ENCODE measurements around the gene ZNF804A. TPM values are rescaled to one million over a fixed set of nuclear protein-coding genes. Genes with fewer than 3 reads are reported as not detected.

Gene ZNF804A
- total and polyA plus RNA-seq, 2 of the 8 experiments (the other 6 are each of a cell fraction or from before 2014, with no cell fraction given) = 0.02 TPM; not detected in 1

DNA sequence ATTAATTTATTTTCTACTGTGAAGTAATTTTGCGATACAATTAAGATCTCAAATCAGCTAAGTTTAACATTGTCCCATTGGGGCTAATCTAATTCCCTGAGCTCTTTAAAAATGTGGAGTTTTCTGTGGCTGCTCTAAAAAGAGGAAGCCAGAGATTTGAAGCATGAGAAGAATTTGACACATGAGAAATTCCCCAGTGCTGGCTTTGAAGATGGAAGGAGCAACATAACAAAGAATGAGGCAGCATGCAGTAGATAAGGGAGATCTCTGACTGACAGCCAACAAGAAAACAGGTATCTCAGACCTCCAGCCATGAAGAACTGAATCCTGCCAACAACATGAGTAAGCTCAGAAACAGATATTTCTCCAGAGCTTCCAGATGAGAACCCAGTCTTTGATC, 308.4 kb downstream of the ZNF804A start:
- no peak overlapping the region for H4K91ac ChIP-seq (replicated peaks; ENCODE audit: insufficient read length, low read length)
- no peak overlapping the region for H4K5ac ChIP-seq (ENCODE audit: insufficient read length, low read depth, low read length)
- H2BK5ac ChIP-seq (ENCODE audit: low read depth, low read length) = no peak overlapping the region
- no peak for FAIRE-seq
- no peak overlapping the region for H2BK12ac ChIP-seq (ENCODE audit: low read depth, low read length)
- no peak overlapping the region for H3K4ac ChIP-seq (replicated peaks; ENCODE audit: insufficient read length, low read depth, low read length)
- H2AK5ac ChIP-seq (ENCODE audit: low read depth, low read length) = no peak overlapping the region
- no peaks in the 10 kb centered on the region for H3K27me3 ChIP-seq (replicated peaks in 1 of 4; ENCODE audit: control insufficient read depth in 3 of 4, extremely low read depth in 1 of 4, insufficient read depth in 3 of 4, low read length in 3 of 4)
- H3K23me2 ChIP-seq (ENCODE audit: low read depth, low read length) = no peaks in the 10 kb centered on the region
- no peak for TF ChIP-seq CHD1 (IDR thresholded peaks at IDR 0.05; ENCODE audit: low read depth, low read length)
- no peak for TF ChIP-seq BCL11A (IDR thresholded peaks at IDR 0.05; ENCODE audit: low read depth in 2 of 2, low read length in 2 of 2)
- no peak for TF ChIP-seq SP2 (IDR thresholded peaks at IDR 0.05; ENCODE audit: low read length)
- TF ChIP-seq EZH2 (IDR thresholded peaks at IDR 0.05; ENCODE audit: low read depth, low read length, severe bottlenecking) = no peak
- TF ChIP-seq SIRT6 (IDR thresholded peaks at IDR 0.05; ENCODE audit: low read length) = no peak
- 82% methylated on average over 1 of the region's 1 CpG; no CpG with 5 or more reads in 1 of the 2 experiments for WGBS, 2 experiments (ENCODE audit: extremely low coverage in 1 of 2, insufficient coverage in 1 of 2, insufficient read length in 1 of 2, insufficient replicate concordance in 2 of 2, low coverage in 1 of 2, low lambda C conversion rate in 2 of 2, missing lambda C conversion rate in 1 of 2)
- no peak overlapping the region for H4K8ac ChIP-seq (ENCODE audit: extremely low read depth, insufficient read depth, low read length)
- no peak overlapping the region for H2BK120ac ChIP-seq (replicated peaks; ENCODE audit: low read depth, low read length)
- H3K9me3 ChIP-seq (ENCODE audit: insufficient read depth in 2 of 2, low read depth in 1 of 2, low read length in 1 of 2) = no peaks in the 10 kb centered on the region
- H2AFZ ChIP-seq (ENCODE audit: low read length) = no peak overlapping the region
- H3K27ac ChIP-seq (ENCODE audit: low read depth, low read length) = no peak overlapping the region
- no peaks in the 10 kb centered on the region for H3K36me3 ChIP-seq (ENCODE audit: control insufficient read depth in 2 of 4, insufficient read depth in 4 of 4, low read length in 3 of 4)
- no peak overlapping the region for H3K56ac ChIP-seq (replicated peaks; ENCODE audit: insufficient read length, low read depth, low read length)
- DNase-seq (ENCODE audit: low read depth in 1 of 2, low spot score in 2 of 2) = no peak
- no peak overlapping the region for H3K4me2 ChIP-seq (ENCODE audit: insufficient read depth in 1 of 2, low read depth in 2 of 2, low read length in 2 of 2)
- no peaks in the 10 kb centered on the region for H3K79me2 ChIP-seq (ENCODE audit: control insufficient read depth in 1 of 2, insufficient read depth in 2 of 2, low read length in 2 of 2)
- H3K18ac ChIP-seq (ENCODE audit: extremely low read depth, low read length) = no peak overlapping the region
- H3K4me3 ChIP-seq (ENCODE audit: extremely low read depth in 1 of 4, insufficient read depth in 2 of 4, low read depth in 3 of 4, low read length in 4 of 4) = no peak overlapping the region
- H3K14ac ChIP-seq (ENCODE audit: insufficient read length) = no peak overlapping the region
- ChIA-PET CTCF (ENCODE audit: partially characterized antibody) (no interaction called here), POLR2A (ENCODE audit: partially characterized antibody) (no interaction called here)
- no peak overlapping the region for H3K23ac ChIP-seq (ENCODE audit: insufficient read length)
- H3K79me1 ChIP-seq (ENCODE audit: low read depth, low read length) = no peaks in the 10 kb centered on the region
- no peak overlapping the region for H2BK15ac ChIP-seq (ENCODE audit: low read length)
- H4K20me1 ChIP-seq (replicated peaks in 1 of 2; ENCODE audit: control insufficient read depth in 1 of 2, insufficient read depth in 2 of 2, low read length in 2 of 2) = no peaks in the 10 kb centered on the region
- no peaks in the 10 kb centered on the region; a peak in 1 of 7 replicates for H3K4me1 ChIP-seq (replicated peaks in 1 of 4; ENCODE audit: control insufficient read depth in 3 of 4, insufficient read depth in 4 of 4, low read length in 3 of 4)
- no peak overlapping the region for H2BK20ac ChIP-seq (ENCODE audit: low read length)
- H3K9ac ChIP-seq (replicated peaks in 1 of 4; ENCODE audit: extremely low read depth in 1 of 4, low read depth in 3 of 4, low read length in 3 of 4) = no peak overlapping the region

Data from H1 (cell line).